GM10248 (cell line): ENCODE data around the gene SHC1.
A peak's percentile ranks its signal among the peaks of the same experiment; 100 is the strongest.

Source experiments
- CTCF ChIA-PET: fragments of 300-600 bp; sonication (Branson Sonifier 250); formaldehyde crosslinking; extraction: SDS; loops from one replicate; lab custom pipeline; 2021; ENCODE audit warnings: antibody characterized with exemption; lab: Yijun Ruan, JAX
- POLR2A ChIA-PET: fragments of 350-650 bp; sonication (Branson Sonifier 250); formaldehyde crosslinking; extraction: SDS; loops from one replicate; lab custom pipeline; 2020; ENCODE audit warnings: antibody characterized with exemption; lab: Yijun Ruan, JAX
- DNase-seq: peaks from one replicate; pipeline ENCODE4 v3.0.0; 2012; ENCODE audit errors: extremely low spot score
- CTCF ChIP-seq: IDR thresholded peaks from 2 replicates; pipeline ENCODE4 v1.5.1; 2012; ENCODE audit warnings: mild to moderate bottlenecking, low read depth; ENCODE audit errors: extremely low read depth, missing control alignments, control extremely low read depth

SHC1 gene

GRCh38 chr1:154945962-154946850, 24.3 kb downstream of the SHC1 start:
- POLR2A ChIA-PET: interaction anchor here (0.9 kb wide), 2 partner anchors 10 to 76 kb away, joined by 3 read pairs; partner anchors contain the start of genes KCNN3 and PMVK
- no peak for TF ChIP-seq CTCF
- CTCF ChIA-PET: interaction anchor here (0.8 to 3.3 kb wide), 8 partner anchors 9 to 466 kb away, joined by 3 to 26 read pairs (median 5); partner anchors contain the start of genes ADAM15, EFNA4, PMVK and PYGO2
- no peak for DNase-seq

GRCh38 chr1:154945160-154945961, 25.2 kb downstream of the SHC1 start:
- POLR2A ChIA-PET: interaction anchor here (0.8 to 1.6 kb wide), 4 partner anchors 8 to 75 kb away, joined by 3 to 5 read pairs (median 3); partner anchors contain the start of genes KCNN3 and PMVK
- CTCF ChIA-PET: interaction anchor here (0.8 to 3.3 kb wide), 14 partner anchors 16 to 465 kb away, joined by 3 to 26 read pairs (median 4); partner anchors contain the start of genes ADAM15, EFNA4, PYGO2 and SHC1
- no peak for TF ChIP-seq CTCF
- DNase-seq: no peak

- ChIA-PET CTCF (interaction anchor here (0.6 to 3.3 kb wide), 29 partner anchors 9 to 464 kb away, joined by 3 to 26 read pairs (median 4); partner anchors contain the start of genes ADAM15, EFNA4, PYGO2 and SHC1), POLR2A (interaction anchor here (0.8 to 1.6 kb wide), 3 partner anchors 8 to 10 kb away, joined by 3 to 5 read pairs (median 3); partner anchors contain the start of gene PMVK)
- no peak for DNase-seq
- no peak for TF ChIP-seq CTCF
These were observed 26.0 kb downstream of the SHC1 start for GRCh38 chr1:154944401-154945159.

- TF ChIP-seq CTCF: peak; percentile 89
- ChIA-PET CTCF (interaction anchor here (0.5 to 3.3 kb wide), 29 partner anchors 8 to 463 kb away, joined by 3 to 26 read pairs (median 4); partner anchors contain the start of genes ADAM15, KCNN3, PYGO2 and SHC1), POLR2A (interaction anchor here (0.5 to 1.6 kb wide), 3 partner anchors 9 to 18 kb away, joined by 3 to 5 read pairs (median 3); no protein-coding TSS in a partner anchor)
- peak; percentile 66 for DNase-seq
These were observed 26.7 kb downstream of the SHC1 start for GRCh38 chr1:154943649-154944400.

- DNase-seq: no peak
- ChIA-PET POLR2A (interaction anchor here (2.1 kb wide), 1 partner anchor 33 kb away, joined by 6 read pairs; the partner anchor contains the start of gene CKS1B), CTCF (interaction anchor here (0.9 to 1.6 kb wide), 6 partner anchors 41 to 381 kb away, joined by 3 to 9 read pairs (median 4); partner anchors contain the start of gene FLAD1)
- TF ChIP-seq CTCF: no peak
These were observed 29.1 kb downstream of the SHC1 start for GRCh38 chr1:154941333-154942013.
